Measurements from ENCODE around the gene DDR2.

DDR2 gene

GRCh38 chr1:162626761-162627160, 5.5 kb upstream of the DDR2 start:
- H3K4me2 ChIP-seq (ENCODE audit: low read length): no peak overlapping the region
- H3K4me3 ChIP-seq (ENCODE audit: low read depth, low read length): no peak overlapping the region
- TF ChIP-seq, protein P1, sequence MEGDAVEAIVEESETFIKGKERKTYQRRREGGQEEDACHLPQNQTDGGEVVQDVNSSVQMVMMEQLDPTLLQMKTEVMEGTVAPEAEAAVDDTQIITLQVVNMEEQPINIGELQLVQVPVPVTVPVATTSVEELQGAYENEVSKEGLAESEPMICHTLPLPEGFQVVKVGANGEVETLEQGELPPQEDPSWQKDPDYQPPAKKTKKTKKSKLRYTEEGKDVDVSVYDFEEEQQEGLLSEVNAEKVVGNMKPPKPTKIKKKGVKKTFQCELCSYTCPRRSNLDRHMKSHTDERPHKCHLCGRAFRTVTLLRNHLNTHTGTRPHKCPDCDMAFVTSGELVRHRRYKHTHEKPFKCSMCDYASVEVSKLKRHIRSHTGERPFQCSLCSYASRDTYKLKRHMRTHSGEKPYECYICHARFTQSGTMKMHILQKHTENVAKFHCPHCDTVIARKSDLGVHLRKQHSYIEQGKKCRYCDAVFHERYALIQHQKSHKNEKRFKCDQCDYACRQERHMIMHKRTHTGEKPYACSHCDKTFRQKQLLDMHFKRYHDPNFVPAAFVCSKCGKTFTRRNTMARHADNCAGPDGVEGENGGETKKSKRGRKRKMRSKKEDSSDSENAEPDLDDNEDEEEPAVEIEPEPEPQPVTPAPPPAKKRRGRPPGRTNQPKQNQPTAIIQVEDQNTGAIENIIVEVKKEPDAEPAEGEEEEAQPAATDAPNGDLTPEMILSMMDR (IDR thresholded peaks at IDR 0.05): no peak
- H3K9me3 ChIP-seq (ENCODE audit: control insufficient read depth, low read length): no peaks in the 10 kb centered on the region
- no peaks in the 10 kb centered on the region for H3K79me2 ChIP-seq
- no peaks in the 10 kb centered on the region for H3K36me3 ChIP-seq (ENCODE audit: control insufficient read depth, insufficient read depth, low read length)
- no peaks in the 10 kb centered on the region for H3K4me1 ChIP-seq
- no peak overlapping the region for H3K27ac ChIP-seq
- H3K9ac ChIP-seq: no peak overlapping the region
- no peaks in the 10 kb centered on the region for H3K27me3 ChIP-seq (ENCODE audit: control insufficient read depth, insufficient read depth, low read length)
- H2AFZ ChIP-seq: no peak overlapping the region

- H3K27ac ChIP-seq: no peak overlapping the region
These were observed 4.5 kb upstream of the DDR2 start for GRCh38 chr1:162627662-162628296.

DNA sequence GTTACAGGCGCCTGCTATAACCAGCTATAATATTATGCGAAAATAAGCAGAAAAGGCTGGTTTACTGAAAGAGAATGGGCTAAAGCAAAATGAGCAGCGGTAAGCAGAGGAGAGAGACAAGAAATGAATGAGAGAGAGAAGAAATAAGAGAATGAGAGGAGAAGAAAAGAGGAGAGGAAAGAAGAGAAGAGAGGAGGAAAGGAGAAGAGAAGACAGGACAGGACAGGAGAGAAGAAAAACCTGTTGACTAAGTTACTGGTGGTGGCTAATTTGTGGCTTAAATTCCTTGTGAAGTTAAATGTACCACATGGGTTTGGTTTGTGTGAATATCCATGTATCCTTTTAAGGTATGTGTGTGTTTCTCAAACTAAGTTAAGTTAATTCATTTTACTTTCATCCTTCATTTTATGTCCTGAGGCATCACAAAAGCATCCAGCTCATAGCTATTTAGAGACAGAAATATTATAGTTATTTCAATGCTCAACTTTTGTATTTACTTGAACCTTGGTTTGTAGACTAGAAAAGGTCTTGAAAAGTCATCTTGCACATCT, 3.1 kb upstream of the DDR2 start:
- Histone ChIP-seq H3K4me1 (no peaks in the 10 kb centered on the region), H3K36me3 (ENCODE audit: control insufficient read depth, insufficient read depth, low read length) (no peaks in the 10 kb centered on the region), H3K79me2 (no peaks in the 10 kb centered on the region), H3K27me3 (ENCODE audit: control insufficient read depth, insufficient read depth, low read length) (no peaks in the 10 kb centered on the region), H3K4me3 (ENCODE audit: low read depth, low read length) (no peak overlapping the region), H3K9ac (no peak overlapping the region), H2AFZ (no peak overlapping the region), H3K4me2 (ENCODE audit: low read length) (no peak overlapping the region), H3K9me3 (ENCODE audit: control insufficient read depth, low read length) (no peaks in the 10 kb centered on the region), H3K27ac (no peak overlapping the region)
- TF ChIP-seq, protein P1 (IDR thresholded peaks at IDR 0.05): no peak

More at GRCh38 chr1:162627662-162628296, 4.5 kb upstream of the DDR2 start:
- H3K79me2 ChIP-seq: no peaks in the 10 kb centered on the region
- no peaks in the 10 kb centered on the region for H3K27me3 ChIP-seq (ENCODE audit: control insufficient read depth, insufficient read depth, low read length)
- H3K4me3 ChIP-seq (ENCODE audit: low read depth, low read length): no peak overlapping the region
- TF ChIP-seq, protein P1 (IDR thresholded peaks at IDR 0.05): no peak
- H3K4me1 ChIP-seq: no peaks in the 10 kb centered on the region
- H3K9ac ChIP-seq: no peak overlapping the region
- H3K9me3 ChIP-seq (ENCODE audit: control insufficient read depth, low read length): no peaks in the 10 kb centered on the region
- no peak overlapping the region for H2AFZ ChIP-seq
- no peaks in the 10 kb centered on the region for H3K36me3 ChIP-seq (ENCODE audit: control insufficient read depth, insufficient read depth, low read length)
- H3K4me2 ChIP-seq (ENCODE audit: low read length): no peak overlapping the region

DNA sequence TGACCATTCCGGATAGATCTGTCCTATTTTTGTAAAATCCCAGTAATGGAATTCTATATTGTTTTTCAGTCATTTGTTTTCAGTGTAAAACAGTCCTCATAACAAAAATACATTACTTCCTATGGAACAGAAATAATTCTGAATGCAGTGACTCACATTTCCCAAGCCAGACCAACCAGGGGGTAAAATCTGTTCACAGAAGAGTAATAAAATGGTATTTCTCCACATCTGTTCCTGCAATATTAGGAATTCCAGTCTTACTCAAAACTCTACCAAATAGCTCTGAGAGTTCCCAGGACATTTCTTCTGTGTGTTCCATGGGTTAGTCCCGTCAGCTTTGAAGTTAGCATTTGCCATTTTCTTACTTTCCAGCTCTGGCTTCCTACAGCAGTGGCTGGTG, 2.6 kb upstream of the DDR2 start:
- Histone ChIP-seq H3K79me2 (no peaks in the 10 kb centered on the region), H3K36me3 (ENCODE audit: control insufficient read depth, insufficient read depth, low read length) (no peaks in the 10 kb centered on the region), H3K9me3 (ENCODE audit: control insufficient read depth, low read length) (no peaks in the 10 kb centered on the region), H3K9ac (no peak overlapping the region), H3K4me1 (no peaks in the 10 kb centered on the region), H2AFZ (no peak overlapping the region), H3K27me3 (ENCODE audit: control insufficient read depth, insufficient read depth, low read length) (no peaks in the 10 kb centered on the region), H3K4me3 (ENCODE audit: low read depth, low read length) (no peak overlapping the region), H3K4me2 (ENCODE audit: low read length) (no peak overlapping the region), H3K27ac (no peak overlapping the region)
- TF ChIP-seq, protein P1 (IDR thresholded peaks at IDR 0.05): no peak
